ENCODE results near the gene PI4KA.
"Not testable (repeated sequence)": the region's sequence is repeated elsewhere in the genome, so short reads cannot be mapped to it uniquely, and the experiment has no call there.

PI4KA gene

GRCh38 chr22:20777420-20778177 is 81.0 kb downstream of the PI4KA start:
- no peak for DNase-seq (ENCODE audit: low read depth in 2 of 2, low spot score in 1 of 2)

GRCh38 chr22:20776624-20777405 is 81.8 kb downstream of the PI4KA start:
- no peak for DNase-seq (ENCODE audit: low read depth in 2 of 2, low spot score in 1 of 2)

GRCh38 chr22:20775342-20775895 is 83.2 kb downstream of the PI4KA start:
- no peak for DNase-seq (ENCODE audit: low read depth in 2 of 2, low spot score in 1 of 2)

DNA sequence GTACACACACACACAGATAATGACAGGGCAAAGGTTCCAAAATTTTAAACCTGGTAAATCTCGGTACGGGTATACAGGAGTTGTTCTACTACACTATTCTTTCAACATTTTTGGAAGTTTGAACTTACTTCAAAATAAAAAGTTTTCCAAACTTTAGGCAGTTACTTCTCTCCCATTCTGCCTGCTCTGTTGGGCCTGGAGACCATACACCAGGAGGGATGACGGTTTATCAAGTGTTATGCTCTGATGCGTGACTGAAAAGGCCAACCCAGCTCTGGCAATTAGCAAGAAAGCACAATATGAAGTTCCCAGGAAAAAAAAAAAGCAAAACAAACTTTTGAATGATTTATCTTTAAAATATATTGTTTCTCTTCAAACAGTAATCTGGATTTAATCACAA is 83.7 kb downstream of the PI4KA start:
- DNase-seq (ENCODE audit: low read depth in 2 of 2, low spot score in 1 of 2) = no peak

DNA sequence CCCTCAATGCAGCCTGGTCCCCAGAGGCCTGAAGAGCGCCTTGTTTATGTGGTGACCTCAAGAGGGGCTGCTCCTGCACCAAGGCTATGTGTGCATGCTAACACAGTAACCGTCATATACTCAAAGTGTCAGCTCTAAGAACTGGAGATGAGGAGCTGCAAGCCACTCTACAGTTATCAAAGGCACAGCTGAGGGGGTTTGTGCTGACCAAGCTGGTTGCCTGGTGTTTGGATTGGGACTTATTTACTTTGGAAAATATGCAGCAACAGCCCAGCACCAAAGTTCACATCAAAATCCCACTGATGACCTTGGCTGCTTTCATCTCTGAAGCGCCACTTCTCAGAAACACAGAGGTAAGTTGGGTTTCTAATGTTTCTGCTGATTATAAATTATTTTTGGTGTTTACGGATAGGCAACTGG is 84.8 kb downstream of the PI4KA start, which contains the start of gene SERPIND1:
SERPIND1 (plus strand) TSS at position 321 of the 420 bp plus-strand sequence. CDS start 5,200 bp downstream, outside the sequence.
- DNase-seq (ENCODE audit: low read depth in 2 of 2, low spot score in 1 of 2) = no peak

DNA sequence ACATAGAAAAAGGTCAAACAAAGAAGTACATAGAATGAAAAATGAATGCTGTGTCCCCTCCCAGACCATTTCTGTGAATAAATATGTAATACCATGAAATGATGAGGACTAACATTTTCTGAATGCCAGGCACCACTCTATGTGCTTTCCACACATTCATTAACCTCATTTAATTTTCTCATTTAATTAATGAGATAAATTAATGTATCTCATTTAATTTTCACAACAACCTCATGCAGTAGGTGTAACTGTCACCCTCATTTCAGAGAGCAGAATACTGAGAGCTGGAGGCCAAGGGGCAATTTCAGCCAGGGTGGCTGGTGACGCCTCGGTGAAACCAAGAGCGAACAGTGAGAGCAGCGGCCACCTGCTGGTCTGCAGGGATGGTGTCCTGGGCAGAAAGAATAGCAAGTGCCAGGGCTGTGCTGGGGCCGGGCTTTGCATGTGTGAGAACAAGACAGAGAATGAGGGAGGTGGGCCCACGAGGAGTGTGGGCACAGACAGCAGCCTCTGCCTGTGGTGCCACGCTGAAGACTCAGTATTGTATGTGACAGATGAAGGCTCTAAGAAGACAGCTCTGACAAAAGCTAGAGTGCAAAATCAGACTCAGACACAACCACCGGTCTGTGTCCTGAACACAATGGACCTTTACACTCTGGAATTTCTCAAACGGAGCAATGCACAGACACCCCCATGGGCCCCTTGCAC is 86.5 kb downstream of the PI4KA start:
- no peak for DNase-seq (ENCODE audit: low read depth in 2 of 2, low spot score in 1 of 2)

- DNase-seq (ENCODE audit: low read depth in 2 of 2, low spot score in 1 of 2) = not testable (repeated sequence)
Measured at GRCh38 chr22:20769496-20769826, 89.2 kb downstream of the PI4KA start.

- DNase-seq (ENCODE audit: low read depth in 2 of 2, low spot score in 1 of 2) = no peak
Measured at GRCh38 chr22:20766530-20766929, 92.1 kb downstream of the PI4KA start.

DNA sequence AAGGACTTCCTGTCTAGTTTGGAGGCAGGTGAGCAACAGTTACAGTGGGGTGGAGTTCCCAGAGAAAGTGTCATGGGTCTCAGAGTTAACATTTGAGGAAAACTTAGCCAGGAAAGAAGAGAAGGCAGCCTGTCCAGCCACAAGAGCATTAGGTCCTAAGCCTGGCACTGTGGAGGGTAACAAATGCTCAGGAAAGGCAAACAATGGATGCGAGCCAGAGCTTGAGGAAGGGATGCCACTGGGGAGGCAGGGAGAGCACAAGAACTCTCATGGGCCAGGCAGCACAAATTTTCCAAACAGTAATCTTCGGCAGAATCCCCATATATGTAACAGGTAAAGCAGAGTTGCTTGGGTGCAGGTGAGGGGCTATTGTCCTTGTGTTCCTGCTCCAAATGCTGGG is 92.7 kb downstream of the PI4KA start:
- DNase-seq (ENCODE audit: low read depth in 2 of 2, low spot score in 1 of 2) = no peak

- no peak for DNase-seq (ENCODE audit: low read depth in 2 of 2, low spot score in 1 of 2)
Measured at GRCh38 chr22:20764729-20765128, 93.9 kb downstream of the PI4KA start.

- no peak for DNase-seq (ENCODE audit: low read depth in 2 of 2, low spot score in 1 of 2)
Measured at GRCh38 chr22:20764471-20764720, 94.2 kb downstream of the PI4KA start.

DNA sequence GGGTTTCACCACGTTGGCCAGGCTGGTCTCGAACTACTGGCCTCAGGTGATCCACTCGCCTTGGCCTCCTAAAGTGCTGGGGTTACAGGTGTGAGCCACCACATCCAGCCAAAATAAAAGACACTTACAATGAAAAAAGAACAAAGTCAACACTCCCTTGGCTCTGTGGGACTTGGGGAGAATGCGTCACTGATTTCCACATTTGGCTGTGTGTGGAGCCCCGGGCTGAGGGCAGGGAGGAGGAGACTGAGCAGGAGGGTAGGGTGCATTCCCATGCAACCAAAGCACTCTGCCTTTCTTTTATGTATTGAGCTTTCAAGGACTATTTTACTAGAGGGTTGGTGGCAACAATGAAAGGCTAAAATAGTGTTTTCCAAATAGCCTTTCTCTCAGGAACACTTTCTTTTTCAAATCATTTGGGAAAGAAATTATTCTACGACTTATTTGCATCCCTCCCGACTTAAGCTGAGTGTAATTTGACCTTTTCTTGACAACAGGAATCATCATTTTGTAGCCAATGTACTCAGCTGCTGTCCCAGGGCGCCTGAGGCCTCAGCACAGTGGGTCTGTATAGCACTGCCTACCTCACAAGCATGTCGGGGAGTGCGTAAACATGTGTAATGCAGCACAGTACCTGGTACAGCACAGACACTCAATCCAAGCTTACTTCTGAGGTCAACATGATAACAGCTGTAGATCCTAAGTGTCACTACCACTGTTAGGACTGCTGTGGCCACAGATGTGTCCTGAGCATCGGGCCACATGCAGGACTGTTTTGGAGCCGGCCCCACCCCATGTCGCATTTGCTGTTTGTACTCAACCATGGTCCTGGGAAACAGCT is 94.8 kb downstream of the PI4KA start:
- DNase-seq (ENCODE audit: low read depth in 2 of 2, low spot score in 1 of 2) = no peak

GRCh38 chr22:20762233-20762796 is 96.3 kb downstream of the PI4KA start:
- DNase-seq (ENCODE audit: low read depth in 2 of 2, low spot score in 1 of 2) = no peak

GRCh38 chr22:20761536-20761935 is 97.1 kb downstream of the PI4KA start:
- no peak for DNase-seq (ENCODE audit: low read depth in 2 of 2, low spot score in 1 of 2)

- DNase-seq (ENCODE audit: low read depth in 2 of 2, low spot score in 1 of 2) = no peak
Measured at GRCh38 chr22:20760084-20760483, 98.5 kb downstream of the PI4KA start.

DNA sequence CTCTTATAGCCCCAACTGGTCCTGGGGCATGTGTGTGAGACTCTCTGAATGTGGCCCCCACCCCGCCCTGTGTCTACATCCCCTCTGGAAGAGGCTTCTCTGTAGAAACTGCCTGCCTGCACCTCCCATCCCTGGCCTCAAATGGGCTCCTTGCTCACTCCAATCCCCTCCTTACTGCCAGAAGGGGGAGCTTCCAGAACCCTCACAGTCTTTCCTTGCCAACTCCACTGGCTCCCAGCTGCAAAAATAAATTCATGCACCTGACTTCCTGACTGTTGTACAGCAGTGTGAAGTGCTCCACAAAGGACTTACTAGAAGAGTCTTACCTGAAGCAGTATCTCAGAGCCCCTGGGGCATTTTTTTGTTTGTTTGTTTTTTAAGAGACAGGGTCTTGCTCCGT is 99.9 kb downstream of the PI4KA start:
- DNase-seq (ENCODE audit: low read depth in 2 of 2, low spot score in 1 of 2) = no peak

DNA sequence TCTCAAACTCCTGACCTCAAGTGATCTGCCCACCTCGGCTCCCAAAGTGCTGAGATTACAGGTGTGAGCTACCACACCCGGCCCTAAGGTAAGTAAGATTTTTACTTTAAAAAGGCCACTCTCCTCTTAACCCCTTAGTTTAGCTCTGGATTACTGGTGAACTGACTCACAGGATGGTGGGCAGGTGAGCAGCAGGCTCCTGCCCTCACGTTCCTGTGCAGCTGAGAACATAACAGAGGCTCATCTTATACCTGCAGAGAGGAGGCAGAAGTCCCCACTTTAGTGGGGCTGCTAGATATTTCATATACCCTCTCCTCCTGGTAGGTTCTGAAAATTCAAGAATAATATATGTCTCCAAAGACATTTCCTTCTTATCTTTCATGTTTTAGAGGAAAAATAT is 101.8 kb downstream of the PI4KA start:
- DNase-seq (ENCODE audit: low read depth in 2 of 2, low spot score in 1 of 2) = no peak

- DNase-seq (ENCODE audit: low read depth in 2 of 2, low spot score in 1 of 2) = no peak
Measured at GRCh38 chr22:20752873-20753272, 105.7 kb downstream of the PI4KA start.

DNA sequence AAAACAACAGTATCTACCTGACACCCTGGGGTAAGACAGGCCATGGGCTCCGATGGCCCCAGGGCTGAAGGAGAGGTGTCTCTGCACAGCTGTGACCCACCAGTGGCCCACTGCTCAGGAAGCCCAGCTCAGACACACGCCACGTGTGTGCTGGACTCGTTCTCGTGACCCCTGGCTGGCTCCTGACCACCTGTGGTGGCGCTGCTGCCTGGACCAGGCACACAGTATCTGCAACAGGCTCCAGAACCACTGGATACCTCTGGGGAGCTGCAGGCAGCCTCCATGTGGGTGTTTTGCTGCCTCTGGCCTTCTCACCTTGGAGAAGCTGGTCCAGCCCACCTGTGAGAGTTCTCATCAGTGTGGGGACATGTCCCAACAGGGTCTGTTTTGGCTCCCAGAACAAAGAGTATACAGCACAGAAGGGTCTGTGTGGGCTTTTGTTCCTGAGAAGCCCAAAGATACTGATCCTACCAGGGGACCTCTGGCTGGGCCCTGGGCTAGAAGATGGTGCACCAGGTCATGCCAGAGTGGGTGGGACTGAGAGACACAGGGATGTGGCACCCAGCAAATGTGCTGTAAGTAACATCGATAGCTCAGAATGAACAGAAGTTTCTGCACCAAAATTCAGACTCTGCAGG is 106.4 kb downstream of the PI4KA start:
- no peak for DNase-seq (ENCODE audit: low read depth in 2 of 2, low spot score in 1 of 2)

DNA sequence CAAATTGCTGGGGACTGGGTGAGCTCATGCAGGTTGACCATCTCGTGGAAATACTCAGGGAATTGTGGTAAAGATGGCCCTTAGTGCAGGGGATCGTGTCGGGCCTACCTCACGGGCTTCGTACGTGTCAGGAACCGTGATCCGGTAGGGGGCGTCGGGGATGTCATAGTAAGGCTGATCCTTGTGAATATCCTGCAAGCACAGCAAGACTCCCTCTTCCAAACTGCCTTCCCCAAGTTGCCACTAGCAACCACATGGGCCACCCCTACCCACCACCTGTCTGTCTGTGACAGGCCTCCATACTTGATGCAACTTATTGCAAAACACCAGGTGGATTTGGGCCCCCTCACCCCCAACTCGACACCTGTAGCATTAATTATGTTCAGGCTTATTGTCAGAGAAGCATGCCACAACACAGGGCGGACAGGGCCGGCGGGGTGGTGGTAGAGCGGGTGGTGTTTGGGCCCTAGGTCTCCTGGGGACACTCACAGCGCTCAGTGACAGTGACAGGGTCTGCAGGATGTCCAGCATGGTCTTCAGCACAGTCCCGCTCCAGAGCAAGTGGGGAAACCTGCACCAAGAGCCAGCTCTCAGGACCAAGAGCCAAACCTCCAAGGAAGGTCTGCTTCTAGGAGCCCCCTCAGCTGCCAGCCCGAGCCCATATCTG is 107.3 kb downstream of the PI4KA start:
- no peak for DNase-seq (ENCODE audit: low read depth in 2 of 2, low spot score in 1 of 2)
